Dermis microvascular lymphatic vessel endothelial cell (primary cell): Measurements from ENCODE around the gene PCSK4. TPM values are rescaled to one million over a fixed set of nuclear protein-coding genes. Genes with fewer than 3 reads are reported as not detected.
"Not testable (repeated sequence)": the region's sequence is repeated elsewhere in the genome, so short reads cannot be mapped to it uniquely, and the experiment has no call there.

Experiments used
- DNase-seq, 2 donors: peaks; one replicate each; pipeline versions ENCODE4 v3.0.0 to v3.0.0-alpha.2; 2010; ENCODE audit warnings: low read depth in 2 of 2
- total RNA-seq: library from RNA; depleted of rRNA; stranded (reverse); fragments of >200 nt; gene quantifications from 2 replicates; pipeline ENCODE4 v1.2.1, GENCODE V29; 2014

The PCSK4 gene
- total RNA-seq, result 0.26 and 1.0 TPM in 2 replicates

DNA sequence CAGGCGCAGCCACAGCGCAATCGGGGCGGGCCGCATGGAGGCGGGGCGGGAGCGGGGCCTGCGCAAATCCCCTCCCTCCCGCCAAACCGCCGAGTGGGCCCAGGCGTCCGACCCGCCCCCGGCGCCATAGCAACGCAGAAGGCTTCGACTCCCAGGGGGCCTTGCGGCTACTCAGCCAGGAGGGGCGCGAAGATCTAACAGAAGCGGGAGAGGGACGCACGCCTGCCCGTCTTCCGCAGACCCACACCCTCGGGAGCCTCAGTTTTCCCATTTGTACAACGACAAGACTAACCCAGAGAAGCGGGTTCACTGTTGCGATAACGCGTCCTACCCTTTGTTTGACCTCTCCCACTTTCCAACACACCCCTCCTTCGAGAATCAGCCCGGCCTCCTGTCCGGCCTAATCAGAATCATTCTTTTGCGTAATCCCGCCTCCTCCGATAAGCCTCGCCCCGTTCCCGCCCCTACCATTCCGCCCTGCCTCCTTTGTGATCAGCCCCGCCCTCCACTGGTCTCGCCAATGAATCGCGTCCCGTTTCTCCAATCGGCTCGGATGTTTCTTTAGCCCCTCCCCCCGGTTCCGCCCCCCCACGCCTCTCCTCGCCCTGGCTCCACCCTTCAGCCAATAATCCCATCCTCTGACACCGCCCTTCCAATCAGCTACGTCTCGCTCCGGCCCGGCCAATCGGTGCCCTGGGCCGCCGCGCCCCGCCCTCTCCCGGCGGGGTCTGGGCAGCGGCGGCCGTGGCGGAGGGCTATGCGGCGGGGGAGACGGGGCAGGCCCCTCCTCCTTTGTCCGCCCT, at the start of gene PCSK4:
Gene PCSK4 (minus strand): TSS at position 40 of the 803 bp plus-strand sequence. CDS start 4 bp downstream, at position 36.
- DNase-seq, result peak; percentile 97 to 99

DNA sequence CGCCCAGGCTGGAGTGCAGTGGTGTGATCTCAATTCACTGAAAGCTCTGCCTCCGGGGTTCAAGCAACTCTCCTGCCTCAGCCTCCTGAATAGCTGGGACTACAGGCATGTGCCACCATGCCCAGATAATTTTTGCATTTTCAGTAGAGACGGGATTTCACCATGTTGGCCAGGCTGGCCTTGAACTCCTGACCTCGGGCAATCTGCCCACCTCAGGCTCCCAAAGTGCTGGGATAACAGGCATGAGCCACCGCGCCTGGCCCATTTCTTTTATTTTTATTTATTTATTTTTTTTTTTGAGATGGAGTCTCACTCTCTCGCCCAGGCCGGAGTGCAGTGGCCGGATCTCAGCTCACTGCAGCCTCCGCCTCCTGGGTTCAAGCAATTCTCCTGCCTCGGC, 49.6 kb upstream of the PCSK4 start:
- DNase-seq, result not testable (repeated sequence)

DNA sequence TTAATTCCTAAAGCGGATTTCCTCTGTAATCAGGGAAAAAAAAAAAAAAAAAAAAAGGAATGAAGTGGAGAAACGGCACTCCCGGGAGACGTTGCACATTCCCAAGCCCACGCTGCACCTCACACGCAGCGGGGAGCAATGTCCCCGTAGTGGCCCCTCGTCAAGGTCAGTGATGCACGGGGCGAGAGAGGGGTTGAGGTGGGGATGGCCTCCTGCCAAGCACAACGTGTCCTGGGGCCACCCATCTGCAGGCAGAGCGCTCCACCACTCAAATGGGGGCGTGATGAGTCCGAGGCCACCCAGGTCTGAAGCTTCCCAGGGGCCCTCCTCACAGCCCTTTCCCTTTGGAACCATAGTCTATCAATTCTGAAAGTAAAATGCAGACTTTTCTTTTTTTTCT, 48.8 kb upstream of the PCSK4 start:
- DNase-seq, result no peak

DNA sequence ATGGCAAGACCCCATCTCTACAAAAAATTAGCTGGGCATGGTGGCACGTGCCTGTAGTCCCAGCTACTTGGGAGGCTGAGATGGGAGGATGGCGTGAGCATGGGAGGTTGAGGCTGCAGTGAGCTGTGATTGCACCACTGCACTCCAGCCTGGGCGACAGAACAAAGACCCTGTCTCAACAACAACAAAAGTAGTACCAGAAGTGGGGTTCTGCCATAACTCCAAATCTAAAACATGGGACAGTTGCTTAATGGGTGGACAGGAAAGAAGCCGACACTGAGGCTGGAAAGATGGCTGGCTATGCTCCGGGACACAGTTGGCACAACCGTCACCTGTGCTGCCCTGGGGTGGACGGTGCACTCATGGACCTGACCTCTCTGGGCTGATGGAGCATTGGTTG, 45.5 kb upstream of the PCSK4 start:
- not testable (repeated sequence) for DNase-seq

DNA sequence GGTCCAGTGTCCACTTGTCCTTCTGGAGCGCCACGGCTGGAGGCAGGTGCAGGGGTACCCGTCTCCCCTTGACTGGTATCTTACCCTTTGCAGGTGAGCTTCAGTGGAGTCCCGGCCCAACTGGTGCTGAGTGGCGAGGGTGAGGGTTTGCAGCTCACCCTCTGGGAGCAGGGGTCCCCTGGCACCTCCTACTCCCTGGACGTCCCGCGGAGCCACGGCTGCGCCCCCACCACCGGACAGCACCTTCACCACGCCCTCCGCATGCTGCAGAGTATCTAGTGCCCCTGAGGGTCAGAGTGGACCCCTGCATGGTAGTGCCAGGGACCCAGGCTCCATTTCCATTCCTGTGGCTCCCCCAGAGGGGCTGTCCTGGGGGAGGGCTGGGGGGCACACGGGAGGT, 44.8 kb upstream of the PCSK4 start:
- no peak for DNase-seq

DNA sequence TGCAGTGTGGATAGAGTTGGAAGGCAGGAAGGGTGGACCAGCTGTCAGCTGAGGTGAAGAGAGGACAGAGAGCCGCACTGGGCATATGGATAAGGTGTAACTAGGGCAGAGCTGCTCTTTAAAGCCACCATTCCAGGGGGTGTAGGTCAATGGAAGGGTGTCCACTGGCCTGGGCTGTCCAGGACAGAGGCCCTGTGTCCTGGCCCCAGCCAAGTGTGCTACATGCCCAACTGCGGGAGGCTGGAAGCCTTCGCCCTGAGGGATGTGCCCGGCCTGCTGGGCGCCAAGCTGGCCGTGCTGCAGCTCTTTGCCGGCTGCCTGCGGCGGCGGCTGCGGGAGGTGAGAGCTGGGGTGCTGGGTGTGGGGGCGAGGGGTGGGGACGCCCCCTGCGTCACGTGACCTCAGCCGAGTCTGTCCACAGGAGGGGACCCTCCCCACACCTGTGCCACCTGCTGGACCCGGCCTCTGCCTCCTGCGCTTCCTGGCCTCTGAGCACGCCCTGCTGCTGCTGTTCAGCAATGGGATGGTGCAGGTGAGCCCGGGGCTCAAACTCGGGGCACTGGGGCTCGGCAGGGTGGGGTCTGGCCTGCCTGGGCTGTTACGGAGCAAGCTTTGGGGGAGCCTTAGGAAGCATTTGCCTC, 43.5 kb upstream of the PCSK4 start:
- no peak for DNase-seq

DNA sequence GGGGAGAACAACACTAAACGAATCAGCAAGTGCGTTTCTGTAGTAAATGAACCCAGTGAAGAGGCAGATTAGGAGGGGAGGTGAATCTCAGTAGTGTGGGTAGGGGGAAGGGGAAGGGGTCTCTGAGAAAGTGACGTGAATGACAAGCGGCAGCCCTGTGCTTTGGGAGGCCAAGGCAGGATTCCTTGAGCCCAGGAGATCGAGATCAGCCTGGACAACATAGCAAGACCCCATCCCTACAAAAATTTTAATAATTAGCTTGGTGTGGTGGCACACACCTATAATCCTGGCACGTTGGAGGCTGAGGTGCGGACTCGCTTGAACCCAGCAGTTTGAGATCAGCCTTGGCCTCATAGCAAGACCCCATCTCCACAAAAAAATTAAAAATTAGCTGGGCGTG, 41.9 kb upstream of the PCSK4 start:
- DNase-seq, result no peak

DNA sequence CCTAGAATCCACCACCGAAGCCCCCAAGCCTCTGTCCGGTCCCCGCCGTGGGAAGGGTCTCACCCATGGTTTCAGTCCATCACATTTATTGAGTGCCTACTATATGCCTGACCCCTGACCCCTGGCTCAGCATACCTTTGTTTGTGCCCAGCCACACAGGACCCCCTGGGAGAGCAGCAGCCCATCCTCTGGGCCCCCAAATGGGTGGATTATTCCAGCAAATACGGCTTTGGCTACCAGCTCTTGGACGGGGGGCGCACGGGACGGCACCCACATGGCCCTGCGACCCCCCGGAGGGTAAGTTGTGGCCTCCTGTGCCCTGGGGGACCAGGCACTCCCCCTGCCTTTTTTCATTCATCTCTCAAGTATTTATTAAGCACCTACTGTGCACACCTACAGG, 41.4 kb upstream of the PCSK4 start:
- no peak for DNase-seq

DNA sequence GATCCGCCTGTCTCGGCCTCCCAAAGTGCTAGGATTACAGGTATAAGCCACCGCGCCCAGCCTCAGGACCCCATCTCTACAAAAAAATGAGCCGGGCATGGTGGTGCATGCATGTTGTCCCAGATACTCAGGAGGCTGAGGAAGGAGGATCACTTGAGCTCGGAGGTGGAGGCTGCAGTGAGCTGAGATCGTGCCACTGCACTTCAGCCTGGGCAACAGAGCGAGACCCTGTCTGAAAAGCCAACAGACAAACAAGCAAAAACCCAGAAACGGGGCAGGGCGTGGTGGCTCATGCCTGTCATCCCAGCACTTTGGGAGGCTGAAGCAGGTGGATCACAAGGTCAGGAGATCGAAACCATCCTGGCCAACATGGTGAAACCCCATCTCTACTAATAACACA, 40.7 kb upstream of the PCSK4 start:
- DNase-seq, result not testable (repeated sequence)

DNA sequence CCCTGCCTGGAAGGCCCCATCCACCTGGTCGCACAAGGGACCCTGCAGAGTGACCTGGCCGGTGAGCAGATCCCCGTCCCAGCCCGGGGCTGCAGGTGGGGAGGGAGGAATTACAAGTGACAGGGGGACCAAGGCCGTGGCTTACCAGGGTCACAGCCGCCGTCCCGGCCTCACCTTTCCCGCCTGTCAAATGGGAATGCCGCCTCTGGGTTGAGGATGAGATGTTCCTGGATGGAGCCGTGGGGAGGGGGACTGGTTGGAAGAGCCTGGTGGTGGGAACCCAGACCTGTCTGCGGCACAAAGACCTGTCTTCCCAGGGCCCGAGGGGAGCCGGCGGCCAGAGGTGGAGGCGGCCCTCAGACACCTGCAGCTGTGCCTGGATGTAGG, 39.3 kb upstream of the PCSK4 start:
- no peak for DNase-seq

DNA sequence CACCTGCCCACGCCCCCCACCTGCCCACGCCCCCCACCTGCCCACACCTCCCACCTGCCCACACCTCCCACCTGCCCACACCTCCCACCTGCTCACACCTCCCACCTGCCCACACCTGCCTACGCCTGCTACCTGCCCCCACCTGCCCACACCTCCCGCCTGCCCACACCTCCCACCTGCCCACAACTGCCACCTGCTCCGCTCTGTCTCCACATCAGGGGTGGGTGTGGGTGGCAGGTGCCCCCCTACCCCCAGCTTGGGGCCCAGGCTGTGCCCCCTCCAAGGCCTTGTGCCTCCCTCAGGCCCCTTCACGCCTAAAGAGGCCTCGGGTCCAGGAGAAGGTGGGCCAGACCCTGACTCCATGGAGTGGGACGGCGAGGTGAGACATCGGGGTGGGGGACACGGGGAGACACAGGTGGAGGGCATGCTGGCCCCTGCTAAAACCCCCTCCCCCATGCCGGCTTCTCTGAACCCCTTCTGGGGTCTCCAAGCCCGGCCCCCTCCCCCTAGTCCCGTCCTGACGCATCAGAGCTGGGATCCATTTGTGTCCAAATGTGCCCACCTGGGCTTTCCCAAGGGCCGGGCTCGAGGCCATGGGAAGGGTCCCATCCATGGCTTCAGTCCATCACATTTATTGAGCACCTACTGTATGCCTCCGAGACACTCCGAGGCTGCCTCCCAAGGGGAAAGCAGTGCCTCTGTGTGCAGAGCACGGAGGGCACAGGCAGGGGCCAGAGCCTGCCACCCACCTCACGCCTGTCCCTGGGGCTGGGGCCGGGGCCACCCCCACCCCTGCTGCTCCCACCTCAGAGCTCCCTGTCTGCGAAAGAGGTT, 38.7 kb upstream of the PCSK4 start:
- DNase-seq, result no peak

DNA sequence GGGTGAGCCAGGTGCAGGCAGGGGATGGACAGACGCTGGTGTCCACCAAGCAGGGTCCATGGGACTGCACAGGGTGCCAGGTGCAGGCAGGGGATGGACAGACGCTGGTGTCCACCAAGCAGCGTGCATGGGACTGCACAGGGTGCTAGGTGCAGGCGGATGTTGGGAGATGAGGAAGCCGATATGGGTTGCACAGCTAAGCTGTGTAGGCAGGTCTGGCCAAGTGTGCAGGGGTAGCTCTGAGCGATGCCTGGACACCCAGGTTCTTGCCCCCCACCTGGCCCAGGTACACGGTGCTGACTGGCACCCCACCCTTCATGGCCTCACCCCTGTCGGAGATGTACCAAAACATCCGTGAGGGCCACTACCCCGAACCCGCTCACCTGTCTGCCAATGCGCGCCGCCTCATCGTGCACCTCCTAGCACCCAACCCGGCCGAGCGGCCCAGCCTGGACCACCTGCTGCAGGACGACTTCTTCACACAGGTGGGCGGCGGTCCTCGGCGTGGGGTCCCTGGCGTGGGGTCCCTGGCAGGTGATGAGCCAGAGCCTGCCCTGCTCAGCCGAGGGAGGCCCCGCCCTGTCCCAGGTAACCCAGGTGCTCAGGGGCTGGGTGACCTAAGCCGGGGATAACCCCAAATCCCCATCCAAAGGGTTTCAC, 37.6 kb upstream of the PCSK4 start:
- no peak for DNase-seq

DNA sequence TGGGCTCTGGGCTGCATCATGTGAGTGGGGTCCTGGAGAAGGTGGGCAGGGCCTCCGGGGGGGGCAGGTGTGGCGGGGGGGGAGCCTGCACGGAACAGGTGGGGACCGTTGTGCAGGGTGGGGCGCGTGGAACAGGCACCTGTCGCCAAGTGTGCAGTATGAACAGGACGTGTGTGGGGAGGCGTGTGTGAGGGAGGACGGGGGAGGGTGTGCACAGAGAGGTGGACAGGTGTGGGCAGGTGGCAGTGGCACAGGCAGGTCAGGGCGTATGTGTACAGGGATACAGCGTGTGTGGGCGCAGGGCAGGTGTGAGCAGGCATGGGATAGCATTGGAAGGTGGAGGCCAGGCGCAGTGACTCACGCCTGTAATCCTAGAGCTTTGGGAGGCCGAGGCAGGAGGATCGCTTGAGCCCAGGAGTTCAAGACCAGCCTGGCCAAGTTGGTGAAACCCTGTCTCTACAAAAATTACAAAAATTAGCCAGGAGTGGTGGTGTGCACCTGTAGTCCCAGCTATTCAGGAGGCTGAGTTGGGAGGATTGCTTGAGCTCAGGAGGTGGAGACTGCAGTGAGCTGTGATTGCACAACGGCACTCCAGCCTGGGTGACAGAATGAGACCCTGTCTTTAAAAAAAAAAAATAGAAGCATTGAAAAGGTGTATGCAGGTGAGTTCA, 37.0 kb upstream of the PCSK4 start:
- no peak for DNase-seq

DNA sequence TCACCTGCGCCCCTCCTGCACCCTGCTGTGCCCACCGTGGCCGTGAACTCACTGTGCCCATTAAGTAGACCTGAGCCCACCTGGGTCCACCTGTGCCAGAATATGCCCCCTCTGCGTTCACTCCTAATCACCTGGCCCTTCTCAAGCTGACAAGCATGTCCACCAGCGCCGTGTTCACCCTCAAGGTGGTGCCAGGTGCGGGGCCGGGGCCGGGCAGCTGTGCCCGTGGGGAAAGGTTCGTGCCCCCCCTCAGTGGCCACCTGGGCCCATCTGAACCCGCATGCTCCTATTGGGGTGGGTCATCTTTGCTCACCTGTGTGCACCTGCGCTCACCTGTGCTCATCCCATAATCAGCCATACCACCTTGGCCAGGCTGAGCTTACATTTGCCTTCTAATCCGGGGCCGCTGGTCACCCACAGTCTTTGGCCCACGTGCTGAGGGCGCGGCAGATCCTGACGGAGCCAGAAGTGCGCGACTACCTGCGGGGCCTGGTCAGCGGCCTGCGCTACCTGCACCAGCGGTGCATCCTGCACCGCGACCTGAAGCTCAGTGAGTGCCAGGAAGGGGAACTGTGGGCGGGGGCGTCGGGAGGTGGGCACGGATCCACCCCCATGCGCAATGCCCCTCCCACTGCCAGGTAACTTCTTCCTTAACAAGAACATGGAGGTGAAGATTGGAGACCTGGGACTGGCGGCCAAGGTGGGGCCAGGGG, 36.1 kb upstream of the PCSK4 start:
- no peak for DNase-seq

DNA sequence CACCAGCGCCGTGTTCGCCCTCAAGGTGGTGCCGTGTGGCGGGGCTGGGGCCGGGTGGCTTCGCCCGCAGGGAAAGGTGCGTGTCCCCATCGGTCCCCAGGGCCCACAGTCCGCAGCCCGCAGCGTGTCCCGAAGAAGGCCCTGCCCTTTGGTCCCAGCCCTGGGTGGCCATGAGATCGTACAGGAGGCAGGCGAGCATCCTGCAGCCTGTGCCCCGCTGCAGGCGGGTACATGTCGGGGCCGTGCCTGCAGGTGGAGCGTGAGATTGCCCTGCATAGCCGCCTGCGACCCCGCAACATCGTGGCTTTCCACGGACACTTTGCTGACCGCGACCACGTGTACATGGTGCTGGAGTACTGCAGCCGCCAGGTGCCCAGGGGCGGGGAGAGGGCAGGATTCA, 35.2 kb upstream of the PCSK4 start:
- DNase-seq, result no peak

DNA sequence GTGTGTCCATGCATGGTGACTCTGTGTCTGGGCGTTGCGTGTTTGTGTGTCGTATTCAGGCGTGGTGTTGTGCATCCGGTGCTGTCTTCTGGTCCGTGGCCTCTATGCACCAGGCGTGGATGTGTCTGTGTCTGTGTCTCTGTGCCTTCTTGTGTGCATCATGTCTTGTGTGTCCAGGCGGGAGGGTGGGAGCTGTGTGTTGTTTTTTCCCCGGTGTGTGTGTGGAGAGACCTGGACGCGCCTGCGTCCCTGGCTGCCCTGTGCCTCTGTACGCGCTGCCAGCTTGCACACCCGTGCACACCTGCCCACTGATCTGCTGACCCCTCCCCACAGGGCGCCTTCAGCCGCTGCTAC, 34.8 kb upstream of the PCSK4 start:
- DNase-seq, result no peak

DNA sequence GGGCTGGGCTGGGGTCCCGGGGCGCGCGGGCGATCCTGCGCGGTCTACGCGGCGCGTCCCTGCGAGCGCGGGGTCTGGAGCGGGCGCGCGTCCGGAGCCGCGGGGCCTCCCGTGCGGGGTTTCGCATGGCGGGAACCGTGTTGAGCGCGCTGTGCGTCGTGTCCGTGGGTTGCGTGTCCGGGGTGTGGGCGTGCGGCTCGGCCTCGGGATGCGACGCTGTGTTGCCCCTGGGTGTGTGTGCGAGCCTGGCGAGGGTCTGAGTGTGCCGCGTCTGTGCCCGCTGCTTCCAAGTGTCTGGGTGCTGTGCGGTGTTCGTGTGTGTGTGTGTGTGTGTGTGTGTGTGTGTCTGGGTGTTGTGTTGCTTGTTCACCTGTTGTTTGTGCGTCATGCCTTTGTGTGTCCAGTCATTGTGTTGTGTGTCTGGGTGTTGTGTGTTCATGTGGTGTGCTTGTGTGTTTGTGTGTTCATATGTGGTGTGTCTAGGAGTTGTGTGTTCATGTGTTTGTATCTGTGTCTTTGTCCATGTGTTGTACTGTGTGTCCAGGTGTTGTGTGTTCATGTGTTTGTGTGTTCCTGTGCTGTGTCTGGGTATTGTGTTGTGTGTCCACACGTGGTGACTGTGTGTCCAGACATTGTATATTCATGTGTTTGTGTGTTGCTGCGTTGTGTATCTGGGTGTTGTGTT, 34.3 kb upstream of the PCSK4 start:
- no peak for DNase-seq

DNA sequence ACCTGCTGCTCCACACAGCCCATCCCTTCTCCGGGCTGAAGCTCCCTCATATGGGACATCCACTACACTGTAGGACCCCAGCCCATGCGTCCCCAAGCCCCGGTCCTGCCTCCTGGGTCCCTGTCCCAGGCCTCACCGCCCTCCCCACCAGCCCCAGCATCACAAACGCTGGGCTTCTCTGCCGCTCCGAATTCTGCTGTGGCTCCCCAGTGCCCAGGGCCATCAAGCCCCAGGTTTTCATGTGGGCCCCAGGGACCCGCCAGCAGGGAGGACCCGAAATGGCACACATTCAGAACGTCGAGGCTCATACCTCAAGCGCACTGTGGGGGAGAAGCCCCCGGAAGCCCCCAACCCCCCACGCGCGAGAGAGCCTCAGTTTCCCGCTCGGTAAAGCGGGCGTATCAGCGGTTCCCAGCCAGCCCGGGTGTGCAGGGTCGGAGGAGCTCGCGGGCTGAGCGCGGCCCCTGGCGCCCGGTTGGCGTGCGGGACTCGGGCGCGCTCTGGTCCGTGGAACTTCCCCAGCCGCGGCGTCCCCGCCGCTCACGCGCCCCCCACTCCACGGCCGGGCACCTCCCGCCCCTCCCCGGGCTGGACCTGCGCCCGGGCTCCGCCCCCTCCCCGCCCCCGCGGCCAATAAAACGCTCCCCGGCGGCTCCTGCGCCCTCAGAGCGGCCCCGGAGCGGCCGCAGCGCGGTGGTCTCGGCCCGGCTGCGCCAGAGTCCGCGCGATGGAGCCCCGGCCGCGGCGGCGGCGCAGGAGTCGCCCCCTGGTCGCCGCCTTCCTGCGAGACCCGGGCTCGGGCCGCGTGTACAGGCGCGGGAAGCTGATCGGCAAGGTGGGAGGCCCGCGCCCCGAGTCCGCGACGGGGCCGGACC, 33.5 kb upstream of the PCSK4 start, which contains the start of gene PLK5:
Gene PLK5 (plus strand): TSS at position 666 of the 875 bp plus-strand sequence. CDS start 2,920 bp downstream, outside the sequence.
- no peak for DNase-seq

DNA sequence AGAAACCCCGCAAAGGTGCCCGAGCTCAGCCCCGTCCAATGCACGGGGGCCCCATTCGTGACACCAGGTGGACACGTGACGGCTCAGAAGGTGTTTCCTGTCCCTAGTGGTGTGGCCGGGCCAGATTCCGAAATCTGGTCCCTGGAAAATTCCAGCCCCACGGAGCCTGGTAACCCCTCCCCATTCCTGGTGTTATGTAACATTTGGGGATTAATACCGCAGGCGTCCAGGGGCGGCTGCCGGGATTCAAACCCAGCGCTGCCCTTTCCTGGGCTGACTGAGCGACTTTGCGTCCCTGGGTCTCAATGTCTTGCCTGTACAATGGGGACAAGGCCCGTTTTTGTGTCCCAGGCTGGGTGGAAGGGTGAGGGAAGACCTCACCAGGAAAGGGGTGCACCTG, 32.7 kb upstream of the PCSK4 start:
- DNase-seq, result no peak
